Left lobe of liver (tissue), 2 donors: ENCODE results near the gene SLC38A11. TPM values are rescaled to one million over a fixed set of nuclear protein-coding genes. Genes with fewer than 3 reads are reported as not detected.

ENCODE experiments used
- ATAC-seq: fragments of 200-7000 bp; cut with Tn5 transposase; one replicate; pipeline ENCODE4 v1.9.1; 2020; ENCODE audit warnings: mild to moderate bottlenecking, moderate library complexity
- DNase-seq: peaks from one replicate; pipeline ENCODE4 v3.0.0-alpha.2; 2020; ENCODE audit warnings: low spot score
- total RNA-seq: library from RNA; stranded (reverse); gene quantifications from one replicate; pipeline ENCODE4 v1.2.1, GENCODE V29; 2021
- donor health status: DM: no; HTN: no; CAD: no; lungs with moderate emphysema.
- donor health status: DM: no; HTN: yes; CAD: no.

Gene SLC38A11
- total RNA-seq, 1 donor from 2014 or later: 2.2 TPM

DNA sequence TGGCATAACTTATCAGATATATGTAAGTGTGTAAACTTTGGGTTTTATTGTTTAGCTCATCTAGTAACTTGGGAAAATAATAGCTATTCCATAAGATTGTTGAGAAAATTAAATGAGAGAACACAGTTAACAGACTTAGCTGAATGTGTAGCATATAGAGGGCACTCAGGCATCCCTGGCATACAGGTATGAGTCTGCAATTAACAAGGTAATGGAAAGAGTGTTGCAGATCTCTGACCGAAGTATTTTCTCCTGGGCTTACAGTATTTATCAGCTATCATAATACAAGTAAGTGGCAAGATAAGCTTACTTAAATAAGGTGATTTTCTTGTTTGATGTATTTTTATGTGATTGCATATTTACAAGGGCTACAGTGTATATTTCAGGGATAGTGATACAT is 105.8 kb downstream of the SLC38A11 start:
- no peak for DNase-seq
- peak; percentile 53 for ATAC-seq

DNA sequence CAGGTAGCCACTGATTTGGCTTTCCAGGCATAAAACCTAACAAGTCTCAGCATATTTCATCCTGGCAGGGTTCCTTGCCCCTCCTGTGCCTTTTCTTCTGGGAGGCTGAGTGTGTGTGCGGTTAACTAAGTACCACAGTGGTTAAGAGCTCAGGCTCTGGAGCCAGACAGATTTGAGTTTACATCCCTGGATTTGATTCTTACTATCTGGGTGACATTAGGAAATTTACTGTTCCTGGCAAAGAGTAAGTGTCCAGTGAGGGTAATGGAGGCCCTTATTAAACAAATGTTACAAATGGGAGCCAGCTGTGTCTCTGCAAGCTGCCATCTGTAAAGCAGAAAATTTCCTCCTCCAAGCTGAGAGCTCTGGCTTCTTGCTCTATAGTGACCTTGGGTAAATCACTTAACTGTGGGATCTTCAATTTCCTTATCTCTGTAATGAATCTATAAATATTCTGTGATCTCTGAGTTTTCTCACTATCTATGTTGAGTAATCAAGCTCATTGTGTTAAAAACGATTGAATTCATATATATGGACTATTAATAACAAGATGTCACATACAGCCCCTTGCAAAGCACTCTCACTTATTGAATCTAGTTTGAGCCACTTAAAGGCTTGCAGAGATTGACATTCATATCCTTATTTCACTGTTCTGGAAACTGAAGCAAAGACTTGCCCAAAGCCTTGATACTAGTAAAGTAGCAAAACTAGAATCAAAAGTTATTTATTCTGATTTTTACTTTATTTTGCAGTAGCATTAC is 107.2 kb downstream of the SLC38A11 start:
- ATAC-seq (peak; percentile 49), DNase-seq (no peak)

DNA sequence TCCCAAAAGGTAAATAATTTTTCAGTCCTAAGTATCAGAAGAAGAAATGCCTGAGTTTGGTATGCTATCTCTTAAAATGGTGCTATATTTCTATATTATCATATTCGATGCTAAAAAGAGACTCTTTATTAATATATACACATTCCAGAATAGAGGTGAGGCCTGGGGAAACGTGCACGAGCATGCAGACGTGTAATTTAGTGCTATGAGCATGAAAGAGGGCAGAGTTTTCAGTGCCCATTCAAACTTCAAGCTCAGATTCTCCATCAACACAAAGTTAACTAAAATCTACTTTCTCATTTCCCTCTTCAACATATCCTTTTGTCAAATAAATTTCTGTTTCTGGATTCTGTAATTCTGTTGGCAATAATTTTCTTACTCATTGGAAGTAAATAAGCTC is 108.0 kb downstream of the SLC38A11 start:
- ATAC-seq (no peak), DNase-seq (no peak)

DNA sequence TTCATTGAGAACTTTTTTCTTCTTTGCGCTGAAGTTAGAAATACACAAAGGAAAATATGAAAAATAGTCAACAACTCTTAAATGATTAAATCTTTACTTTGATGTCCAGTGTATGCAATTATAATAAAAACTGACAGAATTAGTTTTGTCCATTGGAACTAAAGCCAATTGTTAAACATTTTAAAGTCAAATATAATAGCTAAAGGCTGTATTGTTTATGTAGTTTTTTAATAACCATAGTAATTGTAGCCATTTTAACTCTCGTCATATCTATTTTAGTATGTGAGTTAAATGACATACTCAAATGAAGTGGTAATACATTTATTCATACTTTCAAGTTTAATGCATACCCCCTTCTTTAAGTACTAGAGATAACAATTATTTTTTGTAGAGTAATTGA is 109.0 kb downstream of the SLC38A11 start:
- ATAC-seq (no peak), DNase-seq (no peak)

Other genes starting within 250 kb of the SLC38A11 start
- 75.0 TPM for gene COBLL1, start 113.7 kb downstream of the SLC38A11 start, total RNA-seq
- not detected for gene SCN3A, start 248.5 kb upstream of the SLC38A11 start, total RNA-seq